Right kidney (tissue), 1 donor: ENCODE data around the gene ENAH.

Experiments
- DNase-seq: peaks from one replicate; pipeline ENCODE4 v3.0.0-alpha.2; 2016

The ENAH gene

DNA sequence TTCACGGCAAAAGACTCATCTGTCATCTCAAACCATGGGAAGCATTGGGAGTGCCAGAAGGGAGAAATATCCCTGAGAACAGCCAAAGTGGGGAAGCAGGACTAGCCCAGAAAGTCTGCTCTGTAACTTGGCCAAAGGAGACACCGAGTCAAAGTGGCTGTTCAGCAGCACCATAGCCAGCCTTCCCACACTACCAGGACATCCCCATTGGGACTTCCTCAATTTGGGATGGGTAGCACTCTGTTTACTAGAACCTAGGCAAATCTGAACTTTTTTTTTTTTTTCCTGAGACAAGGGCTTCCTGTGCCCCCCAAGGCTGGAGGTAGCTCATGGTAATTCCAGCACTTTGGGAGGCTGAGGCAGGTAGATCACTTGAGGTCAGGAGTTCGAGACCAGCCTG lies 93.0 kb downstream of the ENAH start:
- DNase-seq, result no peak

DNA sequence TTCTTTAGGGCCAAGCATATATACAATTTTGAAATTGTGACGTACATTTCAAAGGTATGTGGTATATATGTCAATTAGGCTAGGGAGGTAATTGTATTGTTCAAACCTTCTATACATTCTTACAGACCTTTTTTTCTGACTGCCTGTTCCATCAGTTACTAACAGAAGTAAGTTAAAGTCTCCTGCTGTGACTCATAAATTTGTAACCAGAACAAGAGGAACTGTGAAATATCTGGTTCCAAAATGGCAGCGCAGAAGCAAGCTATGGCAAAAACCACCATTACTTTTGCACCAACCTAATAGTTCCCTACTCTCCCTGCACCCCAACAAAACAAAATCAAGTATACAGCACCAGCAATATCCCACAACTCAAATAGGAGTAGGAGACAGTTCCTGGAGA lies 93.6 kb downstream of the ENAH start:
- DNase-seq, result no peak

DNA sequence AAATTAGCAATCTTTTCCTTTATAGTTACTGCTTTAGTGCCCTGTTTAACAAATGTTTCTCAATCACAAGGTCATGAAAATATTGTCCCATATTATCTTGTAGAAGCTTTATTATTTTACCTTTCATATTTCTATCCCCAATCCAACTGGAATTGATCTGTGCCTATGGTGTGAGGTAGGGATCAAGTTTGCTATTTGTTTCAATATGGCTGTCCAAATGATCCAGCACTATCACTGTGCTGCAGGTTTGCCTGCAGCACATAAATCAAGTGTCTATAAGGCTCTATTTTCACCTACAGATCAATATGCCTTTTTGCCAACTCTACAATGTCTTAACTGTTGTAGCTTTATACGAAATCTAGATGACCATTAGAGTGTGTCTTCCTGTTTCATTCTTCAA lies 96.2 kb downstream of the ENAH start:
- no peak for DNase-seq

DNA sequence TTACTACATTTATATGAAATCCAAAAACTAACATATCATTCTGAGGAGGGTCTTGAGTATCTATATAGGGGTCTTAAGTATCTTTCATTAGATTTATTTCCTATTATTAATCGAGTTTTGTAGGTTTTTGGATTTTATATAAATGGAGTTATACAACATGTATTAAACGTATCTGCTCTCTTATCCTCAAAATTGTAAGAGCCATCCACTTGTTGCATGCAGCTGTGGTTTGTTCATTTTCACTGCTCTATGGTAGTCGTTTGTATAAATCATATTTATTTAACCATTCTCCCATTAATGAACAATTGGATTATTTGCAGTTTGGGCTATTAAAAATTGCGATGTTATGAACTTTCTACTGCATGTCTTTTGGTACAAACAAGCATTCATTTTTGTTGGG lies 97.1 kb downstream of the ENAH start:
- DNase-seq, result no peak

DNA sequence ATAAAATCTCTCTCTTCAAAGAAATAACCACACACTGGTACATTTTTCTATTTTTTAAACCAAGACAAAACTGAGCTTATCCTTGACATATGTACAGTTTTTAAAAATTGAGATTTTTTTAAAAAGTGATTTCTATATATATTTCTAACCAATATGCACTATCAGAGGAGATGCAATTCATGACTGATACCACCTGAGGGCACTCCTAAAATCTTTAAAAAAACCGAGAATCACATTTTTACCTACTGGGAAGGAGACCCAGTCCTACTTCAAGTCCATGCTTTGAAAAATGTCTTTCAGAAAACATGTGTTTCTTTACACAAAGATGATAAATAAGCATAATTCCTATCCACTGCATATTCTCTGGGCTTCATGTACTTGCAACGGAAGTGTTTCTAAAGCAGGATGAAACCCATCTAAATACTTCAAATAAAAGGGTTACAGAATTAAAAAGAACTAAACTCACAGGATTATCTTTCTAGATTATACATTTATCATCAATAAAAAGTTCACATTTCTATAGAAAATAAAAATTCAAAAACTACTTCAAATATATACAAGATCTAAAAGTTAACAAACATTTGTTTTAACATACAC lies 98.6 kb downstream of the ENAH start:
- DNase-seq, result no peak

DNA sequence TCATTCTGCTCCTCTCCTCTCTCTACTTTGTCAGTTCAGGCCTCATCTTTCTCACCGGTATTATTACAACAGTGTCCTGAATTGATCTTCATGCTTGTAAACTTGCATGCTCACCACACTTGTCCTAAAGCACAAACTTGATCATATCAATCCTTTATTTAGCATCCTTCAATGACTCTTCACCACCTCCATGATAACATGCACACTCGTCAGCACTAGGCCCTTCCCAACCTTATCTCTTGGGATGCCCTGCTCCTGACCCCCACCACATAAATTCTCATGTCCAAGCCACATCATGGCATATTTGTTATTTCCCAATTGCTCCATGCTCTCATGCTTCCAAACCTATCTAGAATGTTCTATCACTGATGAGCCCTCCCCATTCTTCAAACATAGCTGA lies 103.1 kb downstream of the ENAH start:
- DNase-seq, result no peak

DNA sequence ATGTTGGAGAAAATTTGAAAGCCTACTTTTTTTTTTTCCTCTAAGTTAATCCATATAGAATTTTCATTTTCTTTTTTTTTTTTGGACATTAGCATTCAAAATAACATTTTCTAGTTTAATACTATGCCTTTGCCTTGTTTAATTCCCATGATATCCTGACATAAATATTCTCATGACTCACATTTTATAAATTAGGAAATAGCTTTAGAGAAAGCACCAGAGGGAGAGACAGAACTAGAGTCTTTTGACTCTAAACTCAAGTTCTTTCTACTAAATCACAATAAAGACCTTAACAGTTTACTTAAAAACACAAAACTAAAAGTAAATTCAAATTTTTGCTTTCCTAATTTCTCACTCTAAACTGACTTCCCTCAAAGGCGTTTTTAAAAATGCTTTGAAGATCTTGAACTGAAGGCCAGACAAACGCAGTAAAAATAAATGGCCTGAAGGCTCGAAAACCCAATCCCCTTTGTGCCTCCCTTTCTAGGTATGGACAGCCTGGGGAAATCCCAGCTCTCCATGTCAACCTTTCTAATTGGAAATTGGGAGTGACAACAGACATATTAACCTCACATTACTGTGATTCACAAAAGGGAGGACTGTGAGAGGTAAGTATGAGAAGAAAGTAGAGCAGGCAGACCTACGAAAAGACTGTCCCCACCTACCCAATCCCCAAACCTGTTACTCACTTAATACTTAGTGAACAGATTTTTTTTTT lies 104.6 kb downstream of the ENAH start:
- no peak for DNase-seq

DNA sequence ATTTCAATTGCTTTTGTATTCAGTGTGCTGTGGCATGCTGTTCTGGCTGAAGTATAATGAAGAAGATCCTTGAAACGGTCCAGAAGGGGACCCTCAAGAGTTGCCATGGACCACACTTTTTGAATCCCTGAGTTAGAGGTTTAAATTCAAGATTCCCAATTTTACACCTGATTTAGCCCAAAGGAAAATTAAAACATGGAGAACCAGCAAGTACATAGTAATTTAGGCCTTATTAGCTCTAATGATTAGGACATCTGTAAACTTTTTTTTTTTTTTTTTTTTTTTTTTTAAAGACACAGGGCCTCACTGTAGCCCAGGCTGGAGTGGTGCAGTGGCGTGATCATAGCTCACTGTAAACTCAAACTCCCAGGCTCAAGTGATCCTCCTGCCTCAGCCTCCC lies 107.3 kb downstream of the ENAH start:
- DNase-seq, result no peak

DNA sequence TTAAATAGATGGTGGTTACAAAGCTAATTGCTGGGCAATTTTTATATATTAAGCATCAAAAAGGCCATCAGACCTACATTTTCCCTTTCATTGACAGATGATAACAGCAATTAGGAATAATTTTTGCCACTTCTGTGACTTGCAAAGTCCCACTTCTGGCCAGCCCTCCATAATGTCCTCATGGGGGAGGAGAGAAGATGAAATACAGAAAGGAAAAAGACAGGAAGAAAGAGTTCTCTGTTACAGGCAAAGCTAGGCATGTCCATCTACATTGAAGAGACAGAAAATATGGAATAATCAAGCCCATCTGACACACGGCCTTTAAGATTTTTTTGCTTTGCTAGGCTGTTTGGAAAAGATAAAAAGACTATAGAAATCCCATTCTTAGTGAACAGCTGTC lies 108.0 kb downstream of the ENAH start:
- DNase-seq, result no peak

DNA sequence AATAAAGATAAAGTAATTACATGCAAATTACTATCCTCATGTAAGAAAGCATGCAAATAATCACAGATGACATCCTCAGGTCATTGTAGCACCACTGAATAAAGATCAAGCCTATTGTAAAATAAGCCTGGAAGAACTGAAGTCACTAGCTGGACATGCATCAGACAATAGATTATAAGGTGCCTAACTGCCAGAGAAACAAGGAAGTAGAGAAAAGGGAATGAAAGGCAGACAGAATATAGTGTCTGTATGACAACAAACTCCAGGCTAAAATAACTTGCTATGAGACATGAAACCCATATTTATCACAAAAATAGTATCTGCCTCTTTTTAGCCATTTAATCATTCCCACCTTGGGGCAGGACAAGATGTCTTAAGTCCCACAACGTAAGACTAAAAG lies 108.7 kb downstream of the ENAH start:
- DNase-seq, result no peak

DNA sequence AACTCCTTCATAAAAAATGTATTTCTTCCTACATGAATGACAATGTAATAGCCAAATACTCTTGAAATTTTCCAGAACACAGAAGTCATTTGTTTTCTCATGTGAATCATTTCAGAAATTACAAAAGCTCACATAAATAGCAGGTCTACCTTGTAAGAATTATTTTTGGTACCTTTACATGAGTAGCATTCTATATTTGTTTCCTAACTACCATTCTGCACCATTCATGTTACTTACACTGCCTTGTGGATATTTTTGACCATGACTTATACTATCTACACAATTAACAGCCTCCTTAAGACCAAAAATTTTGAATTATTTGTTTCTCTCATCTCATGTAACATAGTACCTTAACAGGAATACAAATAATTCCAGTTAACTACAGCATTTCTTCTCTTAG lies 109.6 kb downstream of the ENAH start:
- DNase-seq, result no peak

DNA sequence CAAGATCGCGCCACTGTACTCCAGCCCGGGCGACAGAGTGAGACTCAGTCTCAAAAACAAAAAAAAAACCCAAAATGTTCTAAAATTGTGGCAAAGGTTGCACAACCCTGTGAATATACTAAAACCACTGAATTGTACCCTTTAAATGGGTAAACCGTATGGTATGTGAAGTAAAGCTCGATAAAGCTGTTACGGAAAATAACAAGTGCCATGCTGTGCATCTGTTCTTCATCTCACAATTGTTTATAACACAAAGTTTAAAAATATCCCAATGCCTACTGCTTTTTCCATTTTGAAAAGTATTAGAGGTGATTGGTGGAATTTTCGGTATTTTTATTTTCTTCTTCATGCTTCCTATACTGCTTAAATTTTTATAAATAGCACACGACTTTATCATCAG lies 111.5 kb downstream of the ENAH start:
- no peak for DNase-seq

DNA sequence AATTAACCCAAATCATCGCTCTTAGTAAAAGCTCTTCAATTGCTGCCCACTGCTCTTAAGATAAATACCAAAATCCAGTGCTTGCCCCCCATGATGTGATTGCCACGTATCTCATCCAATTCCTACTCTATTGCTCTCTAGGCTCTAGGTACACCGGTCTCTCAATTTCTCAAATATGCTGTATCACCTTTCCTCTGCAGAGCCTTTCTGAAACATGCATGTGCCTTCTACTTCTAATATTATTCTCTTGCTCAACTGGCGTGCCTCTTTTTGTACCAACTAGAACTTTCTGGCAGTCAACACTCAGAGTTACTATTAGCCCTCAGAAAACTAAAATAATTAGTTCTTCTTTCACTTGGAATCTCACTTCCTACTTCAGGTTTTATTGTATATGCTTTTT lies 113.3 kb downstream of the ENAH start:
- DNase-seq, result no peak

DNA sequence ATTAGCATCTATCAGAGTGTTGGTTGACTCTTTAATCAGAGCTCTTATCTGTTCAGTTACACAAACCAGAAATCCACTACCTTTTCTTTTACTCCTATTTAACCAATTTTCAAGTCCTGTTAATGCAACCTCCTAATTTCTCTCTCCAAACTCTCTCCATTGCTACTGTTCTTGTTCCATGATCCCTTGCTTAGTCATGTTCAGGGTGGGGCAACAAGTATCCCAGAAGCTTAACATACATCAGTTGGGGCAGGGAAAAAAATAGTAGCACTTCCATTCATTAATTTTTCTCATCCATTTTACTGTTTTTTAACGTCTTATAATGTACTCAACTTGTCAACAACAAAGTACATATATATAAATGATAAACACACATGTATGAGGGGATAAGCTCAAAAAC lies 113.9 kb downstream of the ENAH start:
- no peak for DNase-seq

DNA sequence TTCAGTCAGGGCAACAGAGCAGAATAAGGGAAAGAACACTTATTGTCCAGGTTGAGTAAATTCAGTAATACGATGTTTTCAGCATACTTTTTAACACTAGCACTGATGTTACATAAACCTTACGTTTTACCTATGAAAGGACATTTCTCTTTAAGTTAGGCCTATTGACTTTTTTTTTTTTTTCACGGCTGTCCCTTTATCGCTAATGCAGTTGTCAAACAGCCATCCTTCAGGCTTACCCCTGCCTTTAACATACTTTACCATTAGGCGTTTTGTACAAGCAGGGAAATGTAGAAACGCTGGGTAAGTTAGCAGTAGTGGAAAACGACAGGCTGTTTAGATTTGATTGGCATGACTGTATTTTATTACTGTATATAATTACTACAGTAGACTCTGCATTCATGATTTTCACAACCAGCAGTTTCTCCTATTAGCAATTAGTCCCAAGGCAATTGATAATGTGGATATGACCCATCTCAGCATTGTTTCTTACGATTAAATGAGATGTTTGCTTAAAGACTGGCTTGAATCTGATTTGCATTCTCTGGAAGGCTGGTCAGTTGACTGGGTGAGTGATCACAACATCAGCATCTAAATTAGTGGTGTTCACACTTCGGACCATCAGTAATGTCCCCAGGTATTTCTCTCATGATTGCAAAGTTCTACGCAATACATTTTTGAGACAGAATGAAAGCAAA lies 115.2 kb downstream of the ENAH start:
- DNase-seq, result no peak

DNA sequence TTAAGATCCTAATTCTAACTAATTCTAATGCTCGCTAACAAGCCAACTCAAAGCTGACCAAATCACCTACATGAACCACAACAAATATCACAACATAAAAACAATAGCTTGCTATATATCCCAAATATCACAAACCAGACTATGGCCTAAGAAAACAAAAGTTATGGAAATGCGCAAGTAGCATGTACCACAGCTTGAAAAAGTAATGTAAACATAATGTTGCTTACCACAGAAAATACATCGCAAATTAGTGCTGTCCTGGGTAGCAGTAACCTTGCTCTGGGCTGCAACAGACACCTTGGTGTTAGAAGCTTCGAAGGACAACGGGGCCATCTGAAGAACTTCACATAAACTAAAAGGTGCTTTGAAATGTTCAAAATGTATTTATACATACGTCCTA lies 117.6 kb downstream of the ENAH start:
- DNase-seq, result no peak

DNA sequence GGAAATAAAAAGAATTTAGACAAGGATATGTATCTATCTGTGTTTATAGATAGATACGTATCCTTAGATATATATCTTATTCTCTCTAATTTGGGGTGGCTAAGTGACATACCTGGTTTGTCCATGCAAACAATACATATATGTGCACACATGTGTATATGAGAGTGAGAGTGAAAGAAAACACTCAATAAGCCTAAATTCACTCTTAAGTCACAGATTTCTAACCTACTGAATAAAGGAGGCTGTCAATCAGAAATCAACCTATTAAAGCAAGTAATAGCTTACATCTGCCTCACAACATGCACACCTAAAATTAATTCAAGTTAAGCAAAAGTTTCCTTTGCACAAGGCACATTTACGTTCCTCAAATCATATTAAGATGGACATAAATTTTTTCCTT lies 118.2 kb downstream of the ENAH start:
- DNase-seq, result no peak

DNA sequence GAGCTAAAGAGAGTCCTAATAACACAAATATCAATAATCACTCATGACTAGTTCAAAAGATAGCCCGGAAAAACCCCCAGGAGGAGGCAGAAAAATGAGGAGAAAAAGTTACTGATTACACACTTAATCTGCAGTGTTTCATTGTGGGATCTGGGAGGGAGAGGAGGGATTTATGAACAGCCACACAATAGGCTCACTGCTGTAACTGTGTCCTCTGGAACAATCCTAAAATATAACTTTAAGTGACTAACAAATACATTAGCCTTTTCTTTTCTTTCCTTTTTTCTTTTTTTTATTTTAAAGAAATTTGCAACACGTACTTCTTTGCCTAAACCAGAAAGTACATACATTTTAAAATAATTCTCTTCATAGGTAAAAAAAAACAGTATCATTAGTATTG lies 118.8 kb downstream of the ENAH start:
- DNase-seq, result no peak

DNA sequence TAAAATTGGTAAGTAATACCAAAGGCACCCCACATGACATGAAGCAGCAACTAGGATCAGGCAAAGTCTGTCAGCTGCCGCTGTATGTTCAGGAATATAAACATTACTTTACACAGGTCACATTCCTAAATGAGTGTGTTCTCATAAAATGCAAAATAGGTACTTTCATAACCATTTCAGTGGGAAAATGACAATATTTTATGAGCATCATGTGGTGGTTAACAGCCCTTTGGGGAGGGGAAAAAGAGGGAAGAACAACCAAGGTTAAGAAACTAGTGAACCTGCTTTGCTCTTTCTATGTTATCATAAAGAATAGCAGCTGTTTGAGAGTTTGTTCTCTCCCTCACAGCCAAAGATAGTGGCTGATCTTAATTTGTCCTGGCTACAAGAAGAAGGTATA lies 119.7 kb downstream of the ENAH start:
- no peak for DNase-seq

DNA sequence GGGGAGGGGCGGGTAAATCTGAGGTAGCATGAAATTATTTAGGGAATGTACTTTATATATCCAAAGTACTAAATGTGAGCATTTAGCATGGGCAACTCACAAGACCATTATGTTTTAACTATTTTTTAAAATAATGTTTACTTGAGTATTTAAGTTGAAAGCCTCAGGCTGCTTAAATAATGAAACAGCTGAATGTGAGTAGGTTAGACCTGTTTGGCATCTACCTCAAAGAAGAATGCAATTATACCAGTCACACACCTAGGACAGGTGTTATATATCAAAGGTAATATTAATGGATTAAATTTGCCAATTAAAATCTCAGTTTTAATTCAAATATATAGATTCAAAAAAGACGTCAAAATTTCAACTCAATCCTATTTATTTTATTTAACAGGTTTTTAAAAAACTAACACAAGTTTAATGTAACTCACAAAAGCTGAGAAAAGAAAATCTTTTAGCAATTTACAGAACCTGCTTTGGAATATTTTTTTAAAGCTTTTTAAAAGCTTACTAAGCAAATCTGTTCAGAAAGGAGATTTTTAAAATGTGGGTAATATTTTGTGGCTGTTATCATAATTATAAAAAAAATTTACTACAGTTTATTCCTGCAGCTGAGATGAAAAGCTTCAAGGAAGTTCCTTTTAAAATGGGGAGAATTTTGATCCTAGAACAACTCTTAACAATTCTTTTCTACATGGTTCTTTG lies 120.5 kb downstream of the ENAH start:
- DNase-seq, result no peak

DNA sequence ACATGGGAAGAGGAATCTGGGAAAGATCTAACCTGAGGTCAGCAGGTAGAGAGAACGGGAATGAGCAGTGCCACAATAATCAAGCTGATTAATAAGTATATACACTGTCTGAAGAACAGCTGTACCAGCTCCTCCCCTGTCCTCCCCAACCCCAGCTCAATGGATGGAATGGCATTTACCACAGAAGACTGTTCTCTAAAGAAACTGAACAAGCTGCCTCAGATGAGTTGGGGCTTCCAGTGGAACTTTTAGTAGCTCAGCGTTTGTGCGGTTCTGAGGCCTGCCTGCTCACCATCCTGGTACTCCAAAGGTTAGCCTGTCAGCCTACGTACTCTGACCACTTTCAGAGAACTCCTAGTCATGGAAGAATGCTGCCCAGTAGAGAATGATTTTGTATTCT lies 123.2 kb downstream of the ENAH start:
- DNase-seq, result no peak

DNA sequence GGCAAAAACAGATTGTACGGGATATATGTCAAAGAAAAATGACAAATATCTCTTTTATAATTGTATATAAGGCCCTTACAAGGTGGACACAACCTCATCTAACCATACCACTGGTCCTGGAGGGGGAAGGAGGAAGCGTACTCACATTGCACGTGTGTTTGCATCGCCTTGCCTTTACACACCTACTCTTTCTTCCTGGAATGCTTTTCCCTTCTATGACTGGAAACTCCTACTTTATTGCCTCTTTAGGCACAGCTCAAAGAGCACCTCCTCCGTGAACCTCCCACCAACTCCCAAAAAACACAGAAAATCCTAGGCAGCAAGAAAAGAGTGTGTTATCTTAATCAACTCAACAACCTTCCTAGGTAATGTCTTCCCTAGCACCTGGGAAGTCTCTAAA lies 125.3 kb downstream of the ENAH start:
- no peak for DNase-seq

DNA sequence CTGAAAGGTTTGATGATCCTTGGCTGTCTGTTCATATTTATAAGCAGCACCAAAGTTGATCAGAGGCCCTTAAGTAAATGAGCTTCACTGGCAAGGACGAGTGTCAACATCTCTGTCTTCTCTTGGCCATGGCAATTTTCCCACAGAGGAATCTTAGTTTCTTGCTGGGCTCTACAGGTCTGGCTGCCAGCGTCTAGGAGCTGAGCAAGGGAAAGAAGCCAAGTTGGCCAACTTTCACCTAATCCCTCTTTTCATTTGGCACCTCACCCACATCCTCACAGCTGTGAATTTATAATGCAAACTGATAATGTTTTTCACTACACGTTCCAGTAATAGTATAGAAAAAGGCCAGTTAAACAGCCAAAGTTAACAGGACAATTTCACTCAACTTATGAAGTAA lies 126.0 kb downstream of the ENAH start:
- DNase-seq, result no peak

DNA sequence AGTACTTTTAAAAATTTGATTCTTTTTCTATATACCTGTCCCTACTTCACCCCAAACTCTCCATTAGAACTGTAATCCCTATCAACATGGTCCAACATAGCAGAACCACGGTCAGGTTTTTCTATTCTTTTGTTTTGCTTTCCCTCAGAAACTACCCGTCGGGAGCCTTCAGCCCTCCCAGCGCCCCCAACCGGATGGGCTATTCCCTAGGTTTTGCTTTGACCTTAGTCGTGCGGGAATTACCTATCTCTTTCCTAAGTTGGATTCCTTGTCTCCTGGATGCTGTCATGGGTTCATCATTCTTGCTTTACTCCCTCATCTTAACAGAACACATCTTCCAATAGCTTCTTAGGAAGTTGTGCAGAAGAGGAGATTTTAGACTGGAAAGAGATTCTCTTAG lies 127.5 kb downstream of the ENAH start:
- no peak for DNase-seq
